Measurements from ENCODE around the gene ST8SIA4.

Gene ST8SIA4

DNA sequence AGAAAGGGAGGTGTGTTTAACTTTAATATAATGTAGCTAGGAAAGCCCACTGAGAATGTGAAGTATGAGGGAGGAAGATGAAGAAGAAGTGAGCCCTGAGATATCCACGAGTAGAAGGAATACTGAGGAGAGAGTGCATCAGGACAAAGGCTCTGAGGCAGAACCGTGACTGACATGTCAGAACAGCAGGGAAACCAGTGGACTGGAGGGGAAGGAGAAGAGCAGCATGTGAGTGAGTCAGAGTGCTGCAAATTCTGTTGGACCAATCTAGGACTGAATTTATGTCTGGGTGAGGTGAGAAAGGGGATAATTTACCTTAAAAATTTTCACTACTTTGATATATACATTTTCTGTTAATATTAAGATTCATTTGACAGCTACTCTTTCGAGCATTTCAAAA is 110.3 kb downstream of the ST8SIA4 start:
- H3K27me3 Mint-ChIP-seq (ENCODE audit: low read depth, poor library complexity): no peaks in the 10 kb centered on the region
- no peaks in the 10 kb centered on the region for H3K36me3 Mint-ChIP-seq (ENCODE audit: low read depth)

DNA sequence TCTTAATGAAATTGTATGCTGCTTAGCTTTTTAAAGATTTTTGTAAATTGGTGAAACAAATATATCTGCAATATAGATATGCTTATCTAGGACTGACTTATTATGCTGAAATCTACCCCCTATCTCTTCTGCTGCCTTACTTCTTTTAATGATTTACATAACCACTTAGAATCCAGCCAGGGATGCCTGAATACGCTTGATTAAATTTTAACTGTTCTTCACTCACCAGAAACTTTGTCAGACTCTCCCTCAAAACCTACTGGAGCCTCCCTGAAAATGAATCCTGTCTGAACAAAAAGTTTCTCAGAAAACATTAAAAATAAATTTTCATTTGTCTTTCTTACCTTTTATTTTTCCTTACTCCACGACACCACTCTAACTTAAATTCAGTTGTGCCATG is 111.7 kb downstream of the ST8SIA4 start:
- H3K27me3 Mint-ChIP-seq (ENCODE audit: low read depth, poor library complexity): no peaks in the 10 kb centered on the region
- H3K27ac Mint-ChIP-seq: no peak overlapping the region
- H3K4me3 Mint-ChIP-seq: no peak overlapping the region
- H3K36me3 Mint-ChIP-seq (ENCODE audit: low read depth): no peaks in the 10 kb centered on the region
- H3K9me3 Mint-ChIP-seq: peaks cover 1% of the 10 kb centered on the region
- H3K4me1 Mint-ChIP-seq: peaks cover 14% of the 10 kb centered on the region
- DNase-seq: no peak
- TF ChIP-seq, protein P1, sequence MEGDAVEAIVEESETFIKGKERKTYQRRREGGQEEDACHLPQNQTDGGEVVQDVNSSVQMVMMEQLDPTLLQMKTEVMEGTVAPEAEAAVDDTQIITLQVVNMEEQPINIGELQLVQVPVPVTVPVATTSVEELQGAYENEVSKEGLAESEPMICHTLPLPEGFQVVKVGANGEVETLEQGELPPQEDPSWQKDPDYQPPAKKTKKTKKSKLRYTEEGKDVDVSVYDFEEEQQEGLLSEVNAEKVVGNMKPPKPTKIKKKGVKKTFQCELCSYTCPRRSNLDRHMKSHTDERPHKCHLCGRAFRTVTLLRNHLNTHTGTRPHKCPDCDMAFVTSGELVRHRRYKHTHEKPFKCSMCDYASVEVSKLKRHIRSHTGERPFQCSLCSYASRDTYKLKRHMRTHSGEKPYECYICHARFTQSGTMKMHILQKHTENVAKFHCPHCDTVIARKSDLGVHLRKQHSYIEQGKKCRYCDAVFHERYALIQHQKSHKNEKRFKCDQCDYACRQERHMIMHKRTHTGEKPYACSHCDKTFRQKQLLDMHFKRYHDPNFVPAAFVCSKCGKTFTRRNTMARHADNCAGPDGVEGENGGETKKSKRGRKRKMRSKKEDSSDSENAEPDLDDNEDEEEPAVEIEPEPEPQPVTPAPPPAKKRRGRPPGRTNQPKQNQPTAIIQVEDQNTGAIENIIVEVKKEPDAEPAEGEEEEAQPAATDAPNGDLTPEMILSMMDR (IDR thresholded peaks at IDR 0.05): no peak

More for the DNA sequence above, 110.3 kb downstream of the ST8SIA4 start:
- Mint-ChIP-seq H3K9me3 (no peaks in the 10 kb centered on the region), H3K4me3 (no peak overlapping the region), H3K4me1 (peaks cover 14% of the 10 kb centered on the region), H3K27ac (peak overlapping the region; percentile 8)
- TF ChIP-seq, protein P1 (IDR thresholded peaks at IDR 0.05): no peak
- DNase-seq: no peak

- TF ChIP-seq, protein P1 (IDR thresholded peaks at IDR 0.05): no peak
- Mint-ChIP-seq H3K4me3 (no peak overlapping the region), H3K27me3 (ENCODE audit: low read depth, poor library complexity) (no peaks in the 10 kb centered on the region), H3K9me3 (peaks cover 6% of the 10 kb centered on the region), H3K27ac (no peak overlapping the region), H3K4me1 (peaks cover 14% of the 10 kb centered on the region), H3K36me3 (ENCODE audit: low read depth) (no peaks in the 10 kb centered on the region)
- no peak for DNase-seq
Observed at GRCh38 chr5:100790951-100791350, 112.1 kb downstream of the ST8SIA4 start.

DNA sequence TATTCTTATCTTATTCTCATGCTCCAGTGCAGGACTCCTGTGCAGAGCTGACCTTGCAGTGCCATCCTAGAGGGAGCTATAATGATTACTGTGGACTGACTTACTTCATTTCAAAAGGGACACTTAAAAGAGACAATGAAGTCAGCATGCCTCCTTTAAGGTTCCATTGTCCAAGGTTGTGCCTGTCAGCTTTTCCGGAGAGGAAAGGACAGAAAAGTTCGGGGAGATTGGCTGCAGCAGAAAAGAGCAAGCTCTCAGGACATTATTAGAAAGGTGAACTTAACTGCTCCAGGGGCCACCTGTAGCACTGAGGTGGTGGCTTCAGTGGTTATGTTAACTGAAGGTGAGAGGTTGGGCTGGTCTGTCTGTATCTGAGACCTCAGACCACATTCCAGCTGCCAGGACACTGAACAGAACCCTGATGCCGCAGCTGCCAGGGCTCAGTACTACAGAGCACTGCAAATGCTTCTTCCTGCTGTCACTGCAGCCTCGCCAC is 112.9 kb downstream of the ST8SIA4 start:
- TF ChIP-seq, protein P1 (IDR thresholded peaks at IDR 0.05): no peak
- Mint-ChIP-seq H3K36me3 (ENCODE audit: low read depth) (no peaks in the 10 kb centered on the region), H3K4me3 (no peak overlapping the region), H3K27me3 (ENCODE audit: low read depth, poor library complexity) (no peaks in the 10 kb centered on the region), H3K27ac (no peak overlapping the region), H3K4me1 (peaks cover 14% of the 10 kb centered on the region), H3K9me3 (peaks cover 7% of the 10 kb centered on the region)
- no peak for DNase-seq

DNA sequence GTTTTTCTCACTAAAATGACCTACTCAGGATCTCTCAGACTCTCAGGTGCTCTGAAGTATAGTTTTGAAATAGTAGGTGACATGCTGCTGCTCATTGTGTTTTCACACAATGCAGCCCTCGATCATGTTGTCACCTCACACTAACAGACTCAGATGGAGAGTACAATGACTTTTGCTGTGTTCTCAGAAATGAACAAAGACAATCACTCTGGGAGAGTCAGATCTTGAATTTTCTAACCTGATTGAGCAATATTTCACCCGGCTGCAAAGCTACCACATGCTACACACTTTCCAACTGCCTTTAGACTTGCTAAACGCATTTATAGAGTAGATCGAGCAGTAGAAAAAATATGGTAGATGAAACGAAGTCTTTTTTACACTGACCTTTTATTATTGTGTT is 113.4 kb downstream of the ST8SIA4 start:
- H3K27me3 Mint-ChIP-seq (ENCODE audit: low read depth, poor library complexity): no peaks in the 10 kb centered on the region
- H3K36me3 Mint-ChIP-seq (ENCODE audit: low read depth): no peaks in the 10 kb centered on the region
- DNase-seq: no peak
- peaks cover 14% of the 10 kb centered on the region for H3K4me1 Mint-ChIP-seq
- H3K9me3 Mint-ChIP-seq: peaks cover 12% of the 10 kb centered on the region
- H3K27ac Mint-ChIP-seq: no peak overlapping the region
- TF ChIP-seq, protein P1 (IDR thresholded peaks at IDR 0.05): no peak
- H3K4me3 Mint-ChIP-seq: no peak overlapping the region

DNA sequence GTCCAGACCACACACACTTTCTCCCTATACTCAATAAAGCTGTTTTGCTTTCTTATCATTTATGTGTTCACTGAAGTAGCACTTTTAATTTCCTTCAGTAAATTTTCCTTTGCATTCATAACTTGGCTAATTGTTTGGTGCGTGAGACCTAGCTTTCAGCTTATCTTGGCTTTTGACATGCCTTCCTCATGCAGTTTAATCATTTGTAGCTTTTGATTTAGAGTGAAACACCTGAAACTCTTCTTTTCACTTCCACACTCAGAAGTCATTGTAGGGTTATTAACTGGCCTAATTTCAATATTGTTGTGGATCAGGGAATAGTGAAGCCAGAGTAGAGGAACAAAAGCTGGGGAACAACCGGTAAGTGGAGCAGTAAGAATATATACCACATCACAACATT is 114.7 kb downstream of the ST8SIA4 start:
- Mint-ChIP-seq H3K9me3 (peaks cover 21% of the 10 kb centered on the region), H3K4me1 (peaks cover 14% of the 10 kb centered on the region), H3K27me3 (ENCODE audit: low read depth, poor library complexity) (no peaks in the 10 kb centered on the region), H3K36me3 (ENCODE audit: low read depth) (no peaks in the 10 kb centered on the region), H3K4me3 (no peak overlapping the region), H3K27ac (no peak overlapping the region)
- no peak for DNase-seq
- TF ChIP-seq, protein P1 (IDR thresholded peaks at IDR 0.05): no peak

Data from nephron progenitor cell (in vitro differentiated cells).